H9 (cell line): Measurements from ENCODE around the gene ZNF668. TPM values are rescaled to one million over a fixed set of nuclear protein-coding genes. Genes with fewer than 3 reads are reported as not detected.
"Not testable (repeated sequence)": the region's sequence is repeated elsewhere in the genome, so short reads cannot be mapped to it uniquely, and the experiment has no call there.

Experiments
- DNase-seq: peaks from one replicate; pipeline ENCODE4 v3.0.0-alpha.2; 2017
- H2AFZ ChIP-seq: one replicate; pipeline ENCODE4 v1.6.1; 2013; ENCODE audit warnings: mild to moderate bottlenecking, low read length, control low read depth, moderate library complexity
- H2AK5ac ChIP-seq: 2 replicates; pipeline ENCODE4 v1.6.1; 2013; ENCODE audit warnings: low read length, control low read depth, mixed read lengths; ENCODE audit not compliant: insufficient read length
- H2BK120ac ChIP-seq: one replicate; pipeline ENCODE4 v1.6.1; 2013; ENCODE audit warnings: low read depth, mild to moderate bottlenecking, low read length, control low read depth, inconsistent platforms; ENCODE audit not compliant: poor library complexity, severe bottlenecking
- H2BK12ac ChIP-seq: 2 replicates; pipeline ENCODE4 v1.6.1; 2013; ENCODE audit warnings: low read length, control low read depth, mixed read lengths, low read depth; ENCODE audit not compliant: insufficient read length
- H2BK15ac ChIP-seq: 2 replicates; pipeline ENCODE4 v1.6.1; 2013; ENCODE audit warnings: low read depth, low read length, control low read depth
- H2BK20ac ChIP-seq: one replicate; pipeline ENCODE4 v1.6.1; 2013; ENCODE audit warnings: low read depth, mild to moderate bottlenecking, low read length, control low read depth, inconsistent platforms; ENCODE audit not compliant: poor library complexity, severe bottlenecking
- H2BK5ac ChIP-seq: 2 replicates; pipeline ENCODE4 v1.6.1; 2013; ENCODE audit warnings: low read length, control low read depth, mixed read lengths; ENCODE audit not compliant: insufficient read length
- H3K14ac ChIP-seq: 2 replicates; pipeline ENCODE4 v1.6.1; 2013; ENCODE audit warnings: low read length, control low read depth; ENCODE audit not compliant: insufficient read depth
- H3K18ac ChIP-seq: 2 replicates; pipeline ENCODE4 v1.6.1; 2013; ENCODE audit warnings: low read depth, mild to moderate bottlenecking, mixed read lengths, low read length, control low read depth; ENCODE audit not compliant: insufficient read length
- H3K23ac ChIP-seq: 2 replicates; pipeline ENCODE4 v1.6.1; 2013; ENCODE audit warnings: low read length, control low read depth, mixed read lengths, low read depth; ENCODE audit not compliant: insufficient read length
- H3K23me2 ChIP-seq: 2 replicates; pipeline ENCODE4 v1.6.1; 2013; ENCODE audit warnings: low read depth, mild to moderate bottlenecking, mixed read lengths, low read length, control low read depth; ENCODE audit not compliant: insufficient read length, poor library complexity, severe bottlenecking
- H3K27ac ChIP-seq: 2 replicates; pipeline ENCODE4 v1.5.1; 2013; ENCODE audit warnings: low read length, control low read depth, mixed read lengths, low read depth; ENCODE audit not compliant: insufficient read length
- H3K27me3 ChIP-seq: 2 replicates; pipeline ENCODE4 v1.6.1; 2013; ENCODE audit warnings: low read length, control low read depth, inconsistent platforms; ENCODE audit not compliant: insufficient read depth
- H3K4ac ChIP-seq: 2 replicates; pipeline ENCODE4 v1.6.1; 2013; ENCODE audit warnings: low read depth, mild to moderate bottlenecking, control low read depth, inconsistent platforms, low read length, moderate library complexity
- H3K4me1 ChIP-seq: 2 replicates; pipeline ENCODE4 v1.6.1; 2013; ENCODE audit warnings: low read length, control low read depth, inconsistent platforms; ENCODE audit not compliant: insufficient read depth
- H3K4me2 ChIP-seq: 2 replicates; pipeline ENCODE4 v1.6.1; 2013; ENCODE audit warnings: low read length, control low read depth, mixed read lengths; ENCODE audit not compliant: insufficient read length, insufficient read depth
- H3K56ac ChIP-seq: 2 replicates; pipeline ENCODE4 v1.6.1; 2013; ENCODE audit warnings: low read depth, mild to moderate bottlenecking, mixed read lengths, low read length, control low read depth; ENCODE audit not compliant: insufficient read length
- H3K79me1 ChIP-seq: 2 replicates; pipeline ENCODE4 v1.6.1; 2013; ENCODE audit warnings: low read depth, mild to moderate bottlenecking, moderate library complexity, low read length, control low read depth, inconsistent platforms; ENCODE audit not compliant: insufficient read depth, poor library complexity, severe bottlenecking
- H3K79me2 ChIP-seq: 2 replicates; pipeline ENCODE4 v1.6.1; 2013; ENCODE audit warnings: low read length, control low read depth, inconsistent platforms; ENCODE audit not compliant: insufficient read depth
- H3K9ac ChIP-seq: 2 replicates; pipeline ENCODE4 v1.6.1; 2013; ENCODE audit warnings: low read length, control low read depth, mixed read lengths; ENCODE audit not compliant: insufficient read length; ENCODE audit errors: extremely low read depth
- H3K9me3 ChIP-seq: one replicate; pipeline ENCODE4 v1.6.1; 2013; ENCODE audit warnings: low read depth, low read length, inconsistent platforms; ENCODE audit not compliant: control insufficient read depth
- H3T11ph ChIP-seq: one replicate; pipeline ENCODE4 v1.6.1; 2013; ENCODE audit warnings: mild to moderate bottlenecking, low read length, control low read depth, inconsistent platforms
- H4K20me1 ChIP-seq: one replicate; pipeline ENCODE4 v1.6.1; 2013; ENCODE audit not compliant: control insufficient read depth, insufficient read length, insufficient read depth
- H4K5ac ChIP-seq: 2 replicates; pipeline ENCODE4 v1.6.1; 2013; ENCODE audit warnings: low read depth, mild to moderate bottlenecking, mixed read lengths, low read length, control low read depth; ENCODE audit not compliant: insufficient read length
- H4K8ac ChIP-seq: replicated peaks from 2 replicates; pipeline ENCODE4 v1.6.1; 2013; ENCODE audit warnings: low read length, control low read depth, mixed read lengths, low read depth; ENCODE audit not compliant: insufficient read length
- H4K91ac ChIP-seq: 2 replicates; pipeline ENCODE4 v1.6.1; 2013; ENCODE audit warnings: low read depth, mild to moderate bottlenecking, moderate library complexity, mixed read lengths, low read length, control low read depth; ENCODE audit not compliant: insufficient read length
- H3K27ac Mint-ChIP-seq, 3 experiments: 2 replicates in 2 of 3; 3 replicates in 1 of 3; pipeline ENCODE4 v1.8.0; 2020 to 2021; ENCODE audit warnings: mixed read lengths in 3 of 3, mild to moderate bottlenecking in 1 of 3, moderate library complexity in 1 of 3
- H3K27me3 Mint-ChIP-seq: 2 replicates; pipeline ENCODE4 v1.8.0; 2021; ENCODE audit warnings: low read depth, mild to moderate bottlenecking, moderate library complexity, mixed read lengths
- H3K36me3 Mint-ChIP-seq, 3 experiments: 2 replicates in 2 of 3; 3 replicates in 1 of 3; pipeline ENCODE4 v1.8.0; 2020 to 2021; ENCODE audit warnings: low read depth in 3 of 3, mixed read lengths in 3 of 3; ENCODE audit not compliant: insufficient read depth in 1 of 3
- H3K4me1 Mint-ChIP-seq, 2 experiments: 2 replicates each; pipeline ENCODE4 v1.8.0; 2020; ENCODE audit warnings: mixed read lengths in 2 of 2
- H3K4me3 Mint-ChIP-seq, 2 experiments: 2 replicates in 1 of 2; 3 replicates in 1 of 2; pipeline ENCODE4 v1.8.0; 2020 to 2021; ENCODE audit warnings: mild to moderate bottlenecking in 2 of 2, mixed read lengths in 2 of 2, moderate library complexity in 1 of 2
- H3K9me3 Mint-ChIP-seq, 2 experiments: 2 replicates in 1 of 2; 3 replicates in 1 of 2; pipeline ENCODE4 v1.8.0; 2020; ENCODE audit warnings: mild to moderate bottlenecking in 2 of 2, mixed read lengths in 2 of 2, moderate library complexity in 1 of 2
- WGBS: extraction: QIAGEN DNeasy Blood & Tissue Kit; methylation state at CpG from one replicate; pipeline ENCODE4 v1.1.7; 2013; ENCODE audit warnings: missing lambda C conversion rate, low lambda C conversion rate, mixed read lengths; ENCODE audit not compliant: insufficient read length; ENCODE audit errors: extremely low coverage; 5-methylcytosine and 5-hydroxymethylcytosine counted together
- total RNA-seq: library from RNA; stranded (reverse); gene quantifications from 2 replicates; pipeline ENCODE4 v1.2.1, GENCODE V29; 2021

ZNF668 gene
- total RNA-seq, 1 experiment from 2014 or later: 18.6 TPM

DNA sequence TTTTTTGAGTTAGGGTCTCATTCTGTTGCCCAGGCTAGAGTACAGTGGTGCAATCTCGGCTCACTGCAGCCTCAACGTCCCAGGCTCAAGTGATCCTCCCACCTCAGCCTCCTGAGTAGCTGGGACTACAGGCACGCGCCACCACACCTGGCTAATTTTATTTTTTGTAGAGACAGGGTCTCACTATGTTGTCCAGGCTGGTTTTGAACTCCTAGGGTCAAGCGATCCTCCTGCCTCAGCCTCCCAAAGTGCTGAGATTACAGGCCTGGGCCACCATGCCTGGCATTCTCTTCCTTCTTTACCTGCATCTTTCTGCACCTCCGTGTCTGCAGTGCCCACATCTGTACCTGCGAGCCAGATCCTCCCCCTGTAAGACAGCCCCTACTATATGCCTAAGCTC is 62.2 kb downstream of the ZNF668 start:
- H3K4me1 ChIP-seq, H3K36me3 Mint-ChIP-seq, H3T11ph ChIP-seq, H3K27ac Mint-ChIP-seq, H3K27ac ChIP-seq, H2BK15ac ChIP-seq, H2BK120ac ChIP-seq, H4K91ac ChIP-seq, H3K79me1 ChIP-seq, H2BK12ac ChIP-seq, H2AK5ac ChIP-seq, H3K9me3 Mint-ChIP-seq, H2BK5ac ChIP-seq, H4K8ac ChIP-seq, H3K14ac ChIP-seq, H3K18ac ChIP-seq, H2BK20ac ChIP-seq, H3K9me3 ChIP-seq, H4K20me1 ChIP-seq, H3K56ac ChIP-seq, H3K4me2 ChIP-seq, H3K23me2 ChIP-seq, H3K9ac ChIP-seq, H2AFZ ChIP-seq, H3K27me3 ChIP-seq, H4K5ac ChIP-seq, H3K79me2 ChIP-seq, DNase-seq, H3K23ac ChIP-seq, H3K4ac ChIP-seq: not testable (repeated sequence)
- Mint-ChIP-seq H3K27me3 (peaks cover 38% of the 10 kb centered on the region), H3K4me1 (peaks cover 20 to 31% of the 10 kb centered on the region in 2 experiments), H3K4me3 (peak overlapping the region; percentile 72 to 86; a peak in 4 of 5 replicates)
- WGBS: no CpG with 5 or more reads among the region's 7 CpGs

Other genes with a start within 250 kb of the ZNF668 start
- gene BCL7C, start 180.2 kb downstream of the ZNF668 start, total RNA-seq: 17.5 and 18.3 TPM in 2 replicates
- gene CTF1, start 177.6 kb downstream of the ZNF668 start, total RNA-seq: 0.72 TPM in 2 replicates
- 66.8 and 68.0 TPM in 2 replicates for gene FBXL19, start 150.7 kb downstream of the ZNF668 start, total RNA-seq
- gene ORAI3, start 125.2 kb downstream of the ZNF668 start, total RNA-seq: 6.1 and 6.9 TPM in 2 replicates
- 36.9 and 37.0 TPM in 2 replicates for gene SETD1A, start 116.5 kb downstream of the ZNF668 start, total RNA-seq
- gene HSD3B7, start 89.0 kb downstream of the ZNF668 start, total RNA-seq: 5.5 and 7.5 TPM in 2 replicates
- gene STX1B, start 63.6 kb downstream of the ZNF668 start, total RNA-seq: 9.7 and 11.0 TPM in 2 replicates
- 31.1 and 32.3 TPM in 2 replicates for gene STX4, start 40.7 kb downstream of the ZNF668 start, total RNA-seq
- 25.9 and 29.2 TPM in 2 replicates for gene ZNF646, start 182 bp upstream of the ZNF668 start, total RNA-seq
- 2.8 and 3.6 TPM in 2 replicates for gene PRSS53, start 14.7 kb upstream of the ZNF668 start, total RNA-seq
- gene VKORC1, start 20.6 kb upstream of the ZNF668 start, total RNA-seq: 93.9 and 94.5 TPM in 2 replicates
- 55.7 and 57.0 TPM in 2 replicates for gene BCKDK, start 34.1 kb upstream of the ZNF668 start, total RNA-seq
- gene KAT8, start 43.4 kb upstream of the ZNF668 start, total RNA-seq: 52.1 and 53.4 TPM in 2 replicates
- gene PRSS8, start 61.5 kb upstream of the ZNF668 start, total RNA-seq: 64.0 and 65.0 TPM in 2 replicates
- 0.66 and 0.72 TPM in 2 replicates for gene PRSS36, start 75.8 kb upstream of the ZNF668 start, total RNA-seq
- gene FUS, start 105.9 kb upstream of the ZNF668 start, total RNA-seq: 953 and 1,034 TPM in 2 replicates
- 37.5 and 38.5 TPM in 2 replicates for gene PYCARD, start 128.5 kb upstream of the ZNF668 start, total RNA-seq
- 1.2 and 1.3 TPM in 2 replicates for gene TRIM72, start 139.9 kb upstream of the ZNF668 start, total RNA-seq
- gene PYDC1, start 142.9 kb upstream of the ZNF668 start, total RNA-seq: 0.70 and 2.1 TPM in 2 replicates
- 0.18 and 0.33 TPM in 2 replicates for gene ITGAM, start 185.7 kb upstream of the ZNF668 start, total RNA-seq